Breast epithelium (tissue), 3 donors: ENCODE results near the gene SLC22A31.
"Not testable (repeated sequence)": the region's sequence is repeated elsewhere in the genome, so short reads cannot be mapped to it uniquely, and the experiment has no call there.

Experiments used
- CTCF ChIP-seq, 3 donors: fragments of 450-650 bp; IDR thresholded peaks; one replicate each; pipeline ENCODE4 v1.5.1; 2016 to 2017; ENCODE audit warnings: antibody characterized with exemption in 3 of 3, mild to moderate bottlenecking in 3 of 3, moderate library complexity in 3 of 3
- POLR2A ChIP-seq: fragments of 450-650 bp; IDR thresholded peaks from one replicate; pipeline ENCODE4 v1.6.1; 2016; ENCODE audit warnings: antibody characterized with exemption, mild to moderate bottlenecking, moderate library complexity
- POLR2AphosphoS5 ChIP-seq, 3 donors: sonication (generic); formaldehyde crosslinking; IDR thresholded peaks; one replicate each; pipeline ENCODE4 v1.6.1; 2017; ENCODE audit warnings: antibody characterized with exemption in 3 of 3

GRCh38 chr16:89247734-89248075 lies 47.4 kb upstream of the SLC22A31 start:
- TF ChIP-seq CTCF (IDR thresholded peaks at IDR 0.05); POLR2A; POLR2AphosphoS5 (IDR thresholded peaks at IDR 0.05): not testable (repeated sequence)
